ENCODE data around the gene KCP. TPM values are rescaled to one million over a fixed set of nuclear protein-coding genes. Genes with fewer than 3 reads are reported as not detected.

Gene KCP
- total RNA-seq, 4 donors from 2014 or later, result 0.46 to 3.3 (median 1.2) TPM

GRCh38 chr7:128941946-128942526, 31.5 kb upstream of the KCP start:
- no peak for DNase-seq (ENCODE audit: low spot score)
- TF ChIP-seq CTCF (IDR thresholded peaks at IDR 0.05), result no peak
- no peak for ATAC-seq (ENCODE audit: low FRiP score)

- no peak for ATAC-seq (ENCODE audit: low FRiP score)
- DNase-seq (ENCODE audit: low spot score), result no peak
- TF ChIP-seq CTCF (IDR thresholded peaks at IDR 0.05), result no peak
Observed at GRCh38 chr7:128941323-128941890, 30.9 kb upstream of the KCP start.

GRCh38 chr7:128940494-128941322, 30.2 kb upstream of the KCP start:
- DNase-seq (ENCODE audit: low spot score), result no peak
- no peak for TF ChIP-seq CTCF (IDR thresholded peaks at IDR 0.05)
- ATAC-seq (ENCODE audit: low FRiP score), result no peak

- DNase-seq (ENCODE audit: low spot score), result no peak
- TF ChIP-seq CTCF (IDR thresholded peaks at IDR 0.05), result no peak
- ATAC-seq (ENCODE audit: low FRiP score), result no peak
Observed at GRCh38 chr7:128939861-128940410, 29.4 kb upstream of the KCP start.

- ATAC-seq (ENCODE audit: low FRiP score) (no peak), DNase-seq (ENCODE audit: low spot score) (no peak)
- TF ChIP-seq CTCF (IDR thresholded peaks at IDR 0.05), result no peak
Observed at GRCh38 chr7:128939075-128939860, 28.8 kb upstream of the KCP start.

GRCh38 chr7:128938544-128939074, 28.1 kb upstream of the KCP start:
- ATAC-seq (ENCODE audit: low FRiP score), result no peak
- TF ChIP-seq CTCF (IDR thresholded peaks at IDR 0.05), result no peak
- no peak for DNase-seq (ENCODE audit: low spot score)

Measured in omental fat pad (tissue), 4 donors.